BLaER1 (cell line): ENCODE measurements around the gene VCAM1.

ENCODE experiments used
- H3K27ac ChIP-seq: shearing (Covaris generic); formaldehyde crosslinking; 2 replicates; pipeline ENCODE4 v1.8.1; 2022
- H3K27me3 ChIP-seq: shearing (Covaris generic); formaldehyde crosslinking; 2 replicates; pipeline ENCODE4 v1.8.1; 2022
- H3K36me3 ChIP-seq: shearing (Covaris generic); formaldehyde crosslinking; 2 replicates; pipeline ENCODE4 v1.8.1; 2022
- H3K4me1 ChIP-seq: shearing (Covaris generic); formaldehyde crosslinking; 2 replicates; pipeline ENCODE4 v1.8.1; 2022
- H3K4me2 ChIP-seq: shearing (Covaris generic); formaldehyde crosslinking; 2 replicates; pipeline ENCODE4 v1.8.1; 2022
- H3K4me3 ChIP-seq: shearing (Covaris generic); formaldehyde crosslinking; 2 replicates; pipeline ENCODE4 v1.8.1; 2022
- H3K9ac ChIP-seq: shearing (Covaris generic); formaldehyde crosslinking; 2 replicates; pipeline ENCODE4 v1.8.1; 2022
- H3K9me3 ChIP-seq: shearing (Covaris generic); formaldehyde crosslinking; 2 replicates; pipeline ENCODE4 v1.8.1; 2022
- H4K20me1 ChIP-seq: shearing (Covaris generic); formaldehyde crosslinking; 2 replicates; pipeline ENCODE4 v1.8.1; 2022
- Cebpa-rat ChIP-seq: shearing (Covaris generic); IDR thresholded peaks from 2 replicates; pipeline ENCODE4 v1.8.1; 2022

The VCAM1 gene

DNA sequence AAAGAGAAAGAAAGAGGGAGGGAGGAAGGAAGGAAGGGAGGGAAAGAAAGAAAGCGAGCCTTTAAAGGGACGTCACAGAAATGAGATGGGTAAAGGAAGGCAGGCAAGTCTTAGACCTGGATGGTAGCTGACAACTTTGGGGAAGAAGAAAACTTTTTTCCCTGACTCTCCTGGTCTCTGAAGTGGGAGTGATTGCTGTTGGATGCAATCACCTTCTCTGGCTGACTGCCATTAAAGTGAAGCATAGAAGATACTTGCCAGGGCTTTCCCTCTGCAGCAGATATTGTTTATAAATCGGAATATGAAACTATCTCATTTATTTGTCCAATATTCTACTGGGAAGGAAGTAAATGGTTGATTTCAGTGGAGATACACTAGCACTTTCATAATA lies 27.0 kb downstream of the VCAM1 start:
- TF ChIP-seq Cebpa-rat, result no peak

DNA sequence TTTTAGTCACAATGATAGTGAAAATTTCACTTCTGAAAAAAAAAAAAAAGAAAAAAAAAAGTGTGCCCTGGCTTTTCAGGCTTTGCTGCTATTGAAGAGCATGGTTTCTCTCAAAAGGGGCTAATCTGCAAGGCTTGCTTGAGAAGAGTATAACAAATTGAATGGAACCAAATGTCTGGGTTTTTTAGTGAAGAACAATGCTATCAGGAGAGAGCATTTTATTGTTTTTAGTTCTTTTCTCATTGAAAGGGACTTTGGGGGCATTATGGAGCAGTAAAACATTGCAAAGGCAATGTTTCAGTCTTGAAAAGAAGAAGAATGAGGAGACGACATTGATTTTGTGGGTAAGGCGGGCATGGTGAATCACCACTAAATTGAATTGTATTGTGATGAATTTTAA lies 28.2 kb downstream of the VCAM1 start:
- no peak overlapping the region for H3K9ac ChIP-seq
- no peaks in the 10 kb centered on the region for H4K20me1 ChIP-seq
- H3K36me3 ChIP-seq, result no peaks in the 10 kb centered on the region
- H3K27ac ChIP-seq, result no peak overlapping the region
- no peak overlapping the region for H3K4me3 ChIP-seq
- TF ChIP-seq Cebpa-rat, result no peak
- H3K27me3 ChIP-seq, result no peaks in the 10 kb centered on the region
- H3K4me1 ChIP-seq, result no peaks in the 10 kb centered on the region
- no peak overlapping the region for H3K4me2 ChIP-seq
- H3K9me3 ChIP-seq, result no peaks in the 10 kb centered on the region

More for the DNA sequence above, 27.0 kb downstream of the VCAM1 start:
- Histone ChIP-seq H3K9ac (no peak overlapping the region), H4K20me1 (no peaks in the 10 kb centered on the region), H3K36me3 (no peaks in the 10 kb centered on the region), H3K4me1 (no peaks in the 10 kb centered on the region), H3K4me3 (no peak overlapping the region), H3K9me3 (no peaks in the 10 kb centered on the region), H3K27me3 (no peaks in the 10 kb centered on the region), H3K27ac (no peak overlapping the region), H3K4me2 (no peak overlapping the region)

DNA sequence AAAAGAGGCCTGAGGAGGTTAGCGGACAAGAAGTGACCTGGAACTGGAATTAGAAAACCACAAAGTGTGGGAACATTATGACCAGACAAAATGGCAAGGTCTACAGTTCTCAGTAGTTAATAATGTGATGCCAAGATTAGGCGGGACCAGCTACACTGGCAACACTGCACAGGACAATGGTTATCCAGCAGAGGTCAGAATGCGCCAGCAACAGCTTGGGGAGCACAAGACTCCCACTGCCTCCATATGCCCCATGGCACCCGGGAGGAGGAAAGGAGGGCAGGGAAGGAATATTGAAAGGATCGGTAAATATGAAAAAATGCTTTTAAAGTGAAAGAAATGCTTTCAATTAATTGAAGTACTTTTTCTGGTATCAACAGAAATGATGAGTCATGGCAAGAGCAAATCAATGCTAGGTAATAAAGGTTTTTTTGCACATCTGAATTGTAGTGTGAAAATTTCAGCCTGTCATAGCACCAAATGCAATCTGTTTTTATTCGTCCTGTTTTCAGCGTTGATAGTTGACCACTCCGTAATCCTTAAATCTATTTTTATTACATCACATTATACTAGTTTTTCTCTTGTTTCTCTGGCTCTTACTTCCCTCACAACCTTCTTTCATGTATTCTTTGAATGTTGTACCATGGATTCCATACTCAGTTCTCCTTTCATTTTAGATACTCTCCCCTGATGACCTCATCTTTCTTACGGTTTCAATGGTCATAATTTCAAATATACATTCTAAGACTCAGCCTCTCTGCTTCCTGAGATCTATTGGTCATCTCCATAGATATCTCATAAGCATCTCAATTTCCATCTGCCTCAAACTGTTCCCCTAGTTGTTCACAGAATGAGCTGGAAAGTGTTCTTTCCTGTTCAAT lies 30.7 kb downstream of the VCAM1 start:
- Histone ChIP-seq H3K9ac (no peak overlapping the region), H3K4me2 (no peak overlapping the region), H4K20me1 (no peaks in the 10 kb centered on the region), H3K4me3 (no peak overlapping the region), H3K27ac (no peak overlapping the region), H3K36me3 (no peaks in the 10 kb centered on the region), H3K4me1 (no peaks in the 10 kb centered on the region), H3K9me3 (no peaks in the 10 kb centered on the region), H3K27me3 (no peaks in the 10 kb centered on the region)
- no peak for TF ChIP-seq Cebpa-rat

DNA sequence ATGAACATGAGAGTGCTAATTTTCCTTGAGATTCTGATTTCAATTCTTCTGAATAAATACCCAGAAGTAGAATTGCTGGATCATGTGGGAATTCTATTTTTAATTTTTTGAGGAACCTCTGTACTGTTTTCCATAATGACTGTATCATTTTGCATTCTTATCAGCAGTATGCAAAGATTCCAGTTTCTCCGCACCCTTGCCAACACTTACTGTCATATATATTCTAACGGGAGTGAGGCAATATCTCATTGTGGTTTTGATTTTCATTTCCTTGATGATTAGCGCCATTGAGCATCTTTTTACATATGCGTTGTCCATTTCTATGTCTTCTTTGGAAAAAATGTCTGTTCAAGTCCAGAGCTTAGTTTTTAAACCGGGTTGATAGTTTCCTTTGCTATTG lies 33.2 kb downstream of the VCAM1 start:
- Histone ChIP-seq H4K20me1 (no peaks in the 10 kb centered on the region), H3K4me3 (no peak overlapping the region)
- no peak for TF ChIP-seq Cebpa-rat

DNA sequence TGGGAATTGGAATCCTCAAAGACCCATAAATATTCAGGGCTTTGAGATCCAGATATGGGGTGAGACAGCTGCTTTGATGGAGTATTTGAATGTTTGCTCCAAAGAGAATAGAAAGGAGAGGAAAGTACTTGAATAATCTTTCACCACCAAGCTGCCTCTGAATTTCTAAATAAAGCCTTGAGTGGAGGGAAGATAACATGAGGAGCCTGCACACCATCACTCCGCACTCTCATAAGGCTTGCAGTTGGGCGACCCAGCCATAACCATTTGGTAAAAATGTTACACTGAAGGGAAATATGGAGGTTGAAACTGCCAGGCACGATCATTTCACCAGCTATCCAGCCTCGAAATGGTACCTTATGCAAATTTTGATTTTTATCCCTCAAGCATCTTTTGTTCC lies 38.4 kb downstream of the VCAM1 start:
- Histone ChIP-seq H4K20me1 (no peaks in the 10 kb centered on the region), H3K36me3 (no peaks in the 10 kb centered on the region), H3K4me2 (no peak overlapping the region), H3K27ac (no peak overlapping the region), H3K4me1 (no peaks in the 10 kb centered on the region), H3K4me3 (no peak overlapping the region), H3K27me3 (no peaks in the 10 kb centered on the region), H3K9ac (no peak overlapping the region), H3K9me3 (no peaks in the 10 kb centered on the region)
- TF ChIP-seq Cebpa-rat, result no peak

More for the DNA sequence above, 33.2 kb downstream of the VCAM1 start:
- Histone ChIP-seq H3K27me3 (no peaks in the 10 kb centered on the region), H3K9ac (no peak overlapping the region), H3K4me2 (no peak overlapping the region), H3K9me3 (no peaks in the 10 kb centered on the region), H3K4me1 (no peaks in the 10 kb centered on the region), H3K27ac (no peak overlapping the region), H3K36me3 (no peaks in the 10 kb centered on the region)

DNA sequence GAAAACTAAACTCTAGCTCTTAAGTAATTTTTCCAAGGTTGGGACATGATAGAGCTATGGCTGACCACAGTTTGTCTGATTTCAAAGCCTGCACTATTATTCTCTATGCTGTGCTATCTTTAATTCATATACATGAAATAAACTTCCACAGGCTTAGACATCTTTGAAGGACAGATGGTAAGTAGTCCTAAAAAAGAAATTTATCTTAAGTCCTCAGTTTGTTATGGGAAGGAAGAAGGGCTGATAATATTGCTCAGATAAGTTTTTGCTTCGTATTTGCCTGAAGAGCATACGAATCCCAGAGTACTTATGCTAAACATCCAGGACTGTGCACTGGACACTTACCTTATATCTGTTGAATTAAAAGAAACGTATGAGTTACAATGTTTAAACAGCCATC lies 39.6 kb downstream of the VCAM1 start:
- no peak overlapping the region for H3K4me3 ChIP-seq
- no peaks in the 10 kb centered on the region for H3K4me1 ChIP-seq
- H3K9ac ChIP-seq, result no peak overlapping the region
- H3K9me3 ChIP-seq, result no peaks in the 10 kb centered on the region
- H4K20me1 ChIP-seq, result no peaks in the 10 kb centered on the region
- H3K27ac ChIP-seq, result no peak overlapping the region
- no peak for TF ChIP-seq Cebpa-rat
- no peaks in the 10 kb centered on the region for H3K27me3 ChIP-seq
- no peaks in the 10 kb centered on the region for H3K36me3 ChIP-seq
- no peak overlapping the region for H3K4me2 ChIP-seq

DNA sequence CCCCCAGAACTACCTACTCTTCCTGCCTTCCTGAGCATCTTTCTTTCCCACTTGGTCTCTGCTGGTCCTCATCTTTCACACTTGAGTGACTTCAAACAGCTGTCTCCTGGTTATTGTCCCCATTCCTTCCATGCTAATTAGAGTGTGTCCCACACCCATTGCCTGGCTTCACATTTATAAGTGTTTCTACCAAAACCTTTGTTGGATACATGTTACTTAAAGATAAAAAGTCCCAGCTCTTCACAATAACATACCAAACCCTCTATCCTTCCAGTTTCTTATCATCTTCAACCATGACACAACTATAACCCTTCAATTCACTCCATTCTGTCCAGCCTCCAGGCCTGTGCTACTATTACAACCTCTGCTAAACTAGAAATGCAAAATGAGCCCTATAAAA lies 41.0 kb downstream of the VCAM1 start:
- Histone ChIP-seq H3K9ac (no peak overlapping the region), H3K9me3 (no peaks in the 10 kb centered on the region), H3K36me3 (no peaks in the 10 kb centered on the region), H4K20me1 (no peaks in the 10 kb centered on the region), H3K27me3 (no peaks in the 10 kb centered on the region), H3K4me1 (no peaks in the 10 kb centered on the region), H3K4me2 (no peak overlapping the region), H3K4me3 (no peak overlapping the region), H3K27ac (no peak overlapping the region)
- TF ChIP-seq Cebpa-rat, result no peak

DNA sequence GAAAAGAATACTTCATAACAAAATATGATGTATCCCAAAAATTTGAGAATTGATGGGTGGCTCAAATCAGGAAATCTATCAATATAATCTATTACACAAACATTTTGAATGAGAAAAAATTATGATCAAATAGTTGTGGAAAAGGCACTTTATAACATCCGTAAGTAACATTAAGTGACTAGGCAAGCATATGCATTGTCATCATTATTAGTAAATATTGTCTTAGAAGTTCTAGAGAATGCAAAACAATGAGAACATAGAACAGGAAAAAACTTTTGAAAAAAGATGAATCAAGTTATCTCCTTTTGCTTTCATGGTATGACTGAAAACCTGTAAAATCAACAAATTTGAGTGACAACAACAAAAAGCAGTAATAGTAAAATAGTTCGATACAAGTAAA lies 42.9 kb downstream of the VCAM1 start:
- no peak overlapping the region for H3K9ac ChIP-seq
- no peak overlapping the region for H3K27ac ChIP-seq
- H3K4me3 ChIP-seq, result no peak overlapping the region
- H3K27me3 ChIP-seq, result no peaks in the 10 kb centered on the region
- H3K4me1 ChIP-seq, result no peaks in the 10 kb centered on the region
- no peak overlapping the region for H3K4me2 ChIP-seq
- no peaks in the 10 kb centered on the region for H4K20me1 ChIP-seq
- H3K36me3 ChIP-seq, result no peaks in the 10 kb centered on the region
- H3K9me3 ChIP-seq, result no peaks in the 10 kb centered on the region
- no peak for TF ChIP-seq Cebpa-rat

DNA sequence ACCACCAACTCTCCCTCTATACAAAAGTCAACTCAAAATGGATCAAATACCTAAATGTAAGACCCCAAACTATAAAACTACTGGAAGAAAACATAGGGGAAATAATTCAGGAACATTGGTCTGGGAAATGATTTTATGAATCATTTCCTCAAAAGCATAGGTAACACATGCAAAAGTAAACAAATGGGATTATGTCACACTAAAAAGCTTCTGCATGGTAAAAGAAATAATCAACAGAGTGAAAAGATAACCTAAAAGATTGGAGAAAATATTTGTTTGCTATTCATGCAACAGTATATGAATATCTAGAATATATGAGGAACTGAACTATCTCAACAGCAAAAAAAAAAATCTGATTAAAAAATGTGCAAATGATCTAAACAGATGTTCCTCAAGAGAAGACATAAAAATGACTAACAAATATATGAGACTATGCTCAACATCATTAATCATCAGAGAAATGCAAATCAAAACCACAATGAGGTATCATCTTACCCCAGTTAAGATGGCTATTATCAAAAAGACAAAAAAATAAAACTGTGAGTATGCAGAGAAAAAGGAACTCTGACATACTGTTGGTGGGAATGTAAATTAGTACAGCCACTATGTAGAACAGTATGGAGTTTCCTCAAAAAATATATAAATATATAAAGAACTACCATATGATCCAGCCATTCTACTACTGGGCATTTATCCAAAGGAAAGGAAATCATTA lies 47.8 kb downstream of the VCAM1 start:
- Histone ChIP-seq H3K9me3 (no peaks in the 10 kb centered on the region), H3K9ac (no peak overlapping the region), H3K4me1 (no peaks in the 10 kb centered on the region), H3K4me2 (no peak overlapping the region), H3K4me3 (no peak overlapping the region), H3K27ac (no peak overlapping the region), H3K36me3 (no peaks in the 10 kb centered on the region), H4K20me1 (no peaks in the 10 kb centered on the region), H3K27me3 (no peaks in the 10 kb centered on the region)
- TF ChIP-seq Cebpa-rat, result no peak

DNA sequence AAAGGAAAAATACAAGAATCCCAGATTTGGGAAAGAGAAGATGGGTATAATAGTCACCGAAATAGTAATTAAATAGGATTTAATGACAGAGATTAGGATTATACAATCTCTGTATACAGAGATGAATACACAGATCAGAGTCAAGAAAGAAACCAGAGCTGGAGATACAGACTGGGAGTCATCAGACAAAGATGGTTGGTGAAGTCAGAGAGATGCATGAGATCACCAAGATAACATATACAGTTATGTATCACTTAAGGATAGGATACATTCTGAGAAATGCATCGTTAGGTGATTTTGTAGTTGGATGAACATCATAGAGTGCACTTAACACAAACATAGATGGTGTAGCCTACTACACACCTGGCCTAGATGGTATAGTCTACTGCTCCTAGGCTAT lies 49.8 kb downstream of the VCAM1 start:
- no peak overlapping the region for H3K9ac ChIP-seq
- H3K36me3 ChIP-seq, result no peaks in the 10 kb centered on the region
- no peaks in the 10 kb centered on the region for H3K27me3 ChIP-seq

More for the DNA sequence above, 49.8 kb downstream of the VCAM1 start:
- H3K4me2 ChIP-seq, result no peak overlapping the region
- no peaks in the 10 kb centered on the region for H3K9me3 ChIP-seq
- no peaks in the 10 kb centered on the region for H4K20me1 ChIP-seq
- TF ChIP-seq Cebpa-rat, result no peak
- no peaks in the 10 kb centered on the region for H3K4me1 ChIP-seq
- H3K4me3 ChIP-seq, result no peak overlapping the region
- no peak overlapping the region for H3K27ac ChIP-seq
